Measurements from ENCODE around the gene DLG2. TPM values are rescaled to one million over a fixed set of nuclear protein-coding genes. Genes with fewer than 3 reads are reported as not detected.

Gene DLG2
- total and polyA plus RNA-seq, 2 of the 8 experiments (the other 6 are each of a cell fraction or from before 2014, with no cell fraction given) = 1.7 to 14.3 TPM

DNA sequence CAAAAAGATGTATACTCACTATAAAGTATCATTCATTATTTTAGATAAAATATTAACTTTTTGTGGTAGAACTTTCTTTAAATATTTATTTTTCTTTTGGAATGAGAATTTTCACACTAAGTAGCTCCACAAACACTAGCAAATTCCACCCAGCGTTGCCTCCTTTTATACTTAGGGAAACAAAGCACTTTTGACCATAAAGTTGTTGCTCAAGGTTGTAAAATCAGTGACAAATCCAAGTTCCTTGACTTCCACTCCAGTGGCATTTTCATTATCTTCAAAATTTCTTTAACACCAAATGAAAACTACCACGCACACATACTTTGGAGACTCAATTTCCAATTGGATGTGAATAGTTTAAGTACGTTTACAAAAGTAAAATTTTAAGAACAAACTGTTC is 431.2 kb downstream of the DLG2 start:
- Histone ChIP-seq H2AFZ (ENCODE audit: low read length) (no peak overlapping the region), H3K79me1 (ENCODE audit: low read depth, low read length) (no peaks in the 10 kb centered on the region), H3K9ac (replicated peaks in 1 of 4; ENCODE audit: extremely low read depth in 1 of 4, low read depth in 3 of 4, low read length in 3 of 4) (no peak overlapping the region), H4K8ac (ENCODE audit: extremely low read depth, insufficient read depth, low read length) (no peak overlapping the region), H3K56ac (replicated peaks; ENCODE audit: insufficient read length, low read depth, low read length) (no peak overlapping the region), H2BK5ac (ENCODE audit: low read depth, low read length) (no peak overlapping the region), H3K9me3 (ENCODE audit: insufficient read depth in 2 of 2, low read depth in 1 of 2, low read length in 1 of 2) (no peaks in the 10 kb centered on the region), H4K5ac (ENCODE audit: insufficient read length, low read depth, low read length) (no peak overlapping the region), H2BK12ac (ENCODE audit: low read depth, low read length) (no peak overlapping the region), H4K91ac (replicated peaks; ENCODE audit: insufficient read length, low read length) (no peak overlapping the region), H4K20me1 (replicated peaks in 1 of 2; ENCODE audit: control insufficient read depth in 1 of 2, insufficient read depth in 2 of 2, low read length in 2 of 2) (no peaks in the 10 kb centered on the region), H3K27me3 (replicated peaks in 1 of 4; ENCODE audit: control insufficient read depth in 3 of 4, extremely low read depth in 1 of 4, insufficient read depth in 3 of 4, low read length in 3 of 4) (no peaks in the 10 kb centered on the region), H3K4ac (replicated peaks; ENCODE audit: insufficient read length, low read depth, low read length) (no peak overlapping the region), H3K36me3 (ENCODE audit: control insufficient read depth in 2 of 4, insufficient read depth in 4 of 4, low read length in 3 of 4) (no peaks in the 10 kb centered on the region), H2BK15ac (ENCODE audit: low read length) (no peak overlapping the region), H3K23ac (ENCODE audit: insufficient read length) (no peak overlapping the region), H3K4me3 (ENCODE audit: extremely low read depth in 1 of 4, insufficient read depth in 2 of 4, low read depth in 3 of 4, low read length in 4 of 4) (no peak overlapping the region), H3K18ac (ENCODE audit: extremely low read depth, low read length) (no peak overlapping the region), H3K27ac (ENCODE audit: low read depth, low read length) (no peak overlapping the region), H3K23me2 (ENCODE audit: low read depth, low read length) (no peaks in the 10 kb centered on the region; the same call in 1 of the 2 replicates), H3K4me1 (replicated peaks in 1 of 4; ENCODE audit: control insufficient read depth in 3 of 4, insufficient read depth in 4 of 4, low read length in 3 of 4) (no peaks in the 10 kb centered on the region), H2BK20ac (ENCODE audit: low read length) (no peak overlapping the region), H3K79me2 (ENCODE audit: control insufficient read depth in 1 of 2, insufficient read depth in 2 of 2, low read length in 2 of 2) (no peaks in the 10 kb centered on the region), H2AK5ac (ENCODE audit: low read depth, low read length) (no peak overlapping the region), H3K4me2 (ENCODE audit: insufficient read depth in 1 of 2, low read depth in 2 of 2, low read length in 2 of 2) (no peak overlapping the region), H2BK120ac (replicated peaks; ENCODE audit: low read depth, low read length) (no peak overlapping the region), H3K14ac (ENCODE audit: insufficient read length) (no peak overlapping the region)
- 87% methylated on average over 3 of the region's 3 CpGs; no CpG with 5 or more reads in 1 of the 2 experiments for WGBS, 2 experiments (ENCODE audit: extremely low coverage in 1 of 2, insufficient coverage in 1 of 2, insufficient read length in 1 of 2, insufficient replicate concordance in 2 of 2, low coverage in 1 of 2, low lambda C conversion rate in 2 of 2, missing lambda C conversion rate in 1 of 2)
- POLR2A ChIA-PET (ENCODE audit: partially characterized antibody) = no interaction called here
- CTCF ChIA-PET (ENCODE audit: partially characterized antibody) = no interaction called here
- DNase-seq (ENCODE audit: low read depth in 1 of 2, low spot score in 2 of 2) (no peak), FAIRE-seq (no peak)
- TF ChIP-seq SP4 (IDR thresholded peaks at IDR 0.05; ENCODE audit: low read length) = no peak
- TF ChIP-seq BCL11A (IDR thresholded peaks at IDR 0.05; ENCODE audit: low read depth in 2 of 2, low read length in 2 of 2) = no peak
- no peak for TF ChIP-seq ASH2L (IDR thresholded peaks at IDR 0.05; ENCODE audit: low read length)
- no peak for TF ChIP-seq USF2 (IDR thresholded peaks at IDR 0.05; ENCODE audit: low read length)
- TF ChIP-seq RFX5 (IDR thresholded peaks at IDR 0.05; ENCODE audit: borderline replicate concordance, low read depth, low read length) = no peak
- TF ChIP-seq MAFK (IDR thresholded peaks at IDR 0.05; ENCODE audit: low read depth, low read length) = no peak
- no peak for TF ChIP-seq SP1 (IDR thresholded peaks at IDR 0.05; ENCODE audit: low read depth, low read length)
- TF ChIP-seq SUZ12 (IDR thresholded peaks at IDR 0.05; ENCODE audit: low read length) = no peak
- no peak for TF ChIP-seq RAD21 (IDR thresholded peaks at IDR 0.05 in 1 of 2, conservative IDR thresholded peaks at IDR 0.05 in 1 of 2; ENCODE audit: low read depth in 2 of 2, low read length in 2 of 2)
- no peak for TF ChIP-seq CHD1 (IDR thresholded peaks at IDR 0.05; ENCODE audit: low read depth, low read length)
- TF ChIP-seq RBBP5 (IDR thresholded peaks at IDR 0.05; ENCODE audit: borderline replicate concordance, low read depth, low read length) = no peak
- no peak for TF ChIP-seq SAP30 (IDR thresholded peaks at IDR 0.05; ENCODE audit: insufficient read depth, insufficient replicate concordance, low read length)
- TF ChIP-seq TAF7 (optimal IDR thresholded peaks at IDR 0.05; ENCODE audit: borderline replicate concordance, low read depth, low read length) = no peak
